ENCODE results near the gene SLC12A7. TPM values are rescaled to one million over a fixed set of nuclear protein-coding genes. Genes with fewer than 3 reads are reported as not detected.

The SLC12A7 gene
- total and polyA plus RNA-seq, 7 donors = 2.3 to 22.0 (median 4.5) TPM

- Histone ChIP-seq H3K36me3 (ENCODE audit: insufficient read depth in 1 of 2, low read depth in 1 of 2) (no peaks in the 10 kb centered on the region), H3K4me1 (peaks cover 4% of the 10 kb centered on the region), H3K27ac (peak overlapping the region; percentile 46), H3K4me3 (no peak overlapping the region), H3K27me3 (ENCODE audit: insufficient read depth in 3 of 3, low read length in 2 of 3) (peaks cover 0 to 4% (median 0%) of the 10 kb centered on the region in 3 donors), H3K9me3 (no peaks in the 10 kb centered on the region)
- DNase-seq (no peak), ATAC-seq (no peak)
- intact Hi-C loops (cut with DNase I) = loop anchor here in 1 of 2 donors (10.0 kb wide), 1 partner anchor 138 kb away; no protein-coding TSS in a partner anchor
- TF ChIP-seq, protein P1, sequence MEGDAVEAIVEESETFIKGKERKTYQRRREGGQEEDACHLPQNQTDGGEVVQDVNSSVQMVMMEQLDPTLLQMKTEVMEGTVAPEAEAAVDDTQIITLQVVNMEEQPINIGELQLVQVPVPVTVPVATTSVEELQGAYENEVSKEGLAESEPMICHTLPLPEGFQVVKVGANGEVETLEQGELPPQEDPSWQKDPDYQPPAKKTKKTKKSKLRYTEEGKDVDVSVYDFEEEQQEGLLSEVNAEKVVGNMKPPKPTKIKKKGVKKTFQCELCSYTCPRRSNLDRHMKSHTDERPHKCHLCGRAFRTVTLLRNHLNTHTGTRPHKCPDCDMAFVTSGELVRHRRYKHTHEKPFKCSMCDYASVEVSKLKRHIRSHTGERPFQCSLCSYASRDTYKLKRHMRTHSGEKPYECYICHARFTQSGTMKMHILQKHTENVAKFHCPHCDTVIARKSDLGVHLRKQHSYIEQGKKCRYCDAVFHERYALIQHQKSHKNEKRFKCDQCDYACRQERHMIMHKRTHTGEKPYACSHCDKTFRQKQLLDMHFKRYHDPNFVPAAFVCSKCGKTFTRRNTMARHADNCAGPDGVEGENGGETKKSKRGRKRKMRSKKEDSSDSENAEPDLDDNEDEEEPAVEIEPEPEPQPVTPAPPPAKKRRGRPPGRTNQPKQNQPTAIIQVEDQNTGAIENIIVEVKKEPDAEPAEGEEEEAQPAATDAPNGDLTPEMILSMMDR (IDR thresholded peaks at IDR 0.05) = no peak
- WGBS, 3 donors = 68 to 86% (median 68%) methylated on average over 8 of the region's 8 CpGs
These were observed 20.7 kb upstream of the SLC12A7 start for GRCh38 chr5:1132570-1132969.

GRCh38 chr5:1131726-1132125 is 19.9 kb upstream of the SLC12A7 start:
- Histone ChIP-seq H3K4me1 (peaks cover 4% of the 10 kb centered on the region), H3K27me3 (ENCODE audit: insufficient read depth in 3 of 3, low read length in 2 of 3) (no peaks in the 10 kb centered on the region), H3K36me3 (ENCODE audit: insufficient read depth in 1 of 2, low read depth in 1 of 2) (no peaks in the 10 kb centered on the region), H3K4me3 (no peak overlapping the region), H3K27ac (no peak overlapping the region), H3K9me3 (no peaks in the 10 kb centered on the region)
- 76 to 96% (median 83%) methylated on average over 11 of the region's 11 CpGs for WGBS, 3 donors
- DNase-seq = no peak
- ATAC-seq = no peak
- intact Hi-C loops (cut with DNase I) = loop anchor here in 1 of 2 donors (10.0 kb wide), 1 partner anchor 137 kb away; no protein-coding TSS in a partner anchor
- TF ChIP-seq, protein P1 (IDR thresholded peaks at IDR 0.05) = no peak

- intact Hi-C loops (cut with DNase I) = loop anchor here in 1 of 2 donors (10.0 kb wide), 1 partner anchor 136 kb away; no protein-coding TSS in a partner anchor
- WGBS, 3 donors = 31 to 41% (median 40%) methylated on average over 12 to 14 of the region's 14 CpGs
- DNase-seq (no peak), ATAC-seq (peak; percentile 55 to 75 (median 68))
- Histone ChIP-seq H3K27me3 (ENCODE audit: insufficient read depth in 3 of 3, low read length in 2 of 3) (no peaks in the 10 kb centered on the region), H3K36me3 (ENCODE audit: insufficient read depth in 1 of 2, low read depth in 1 of 2) (no peaks in the 10 kb centered on the region), H3K4me1 (peaks cover 4% of the 10 kb centered on the region), H3K27ac (no peak overlapping the region), H3K4me3 (no peak overlapping the region), H3K9me3 (no peaks in the 10 kb centered on the region)
- TF ChIP-seq, protein P1 (IDR thresholded peaks at IDR 0.05) = no peak
These were observed 19.3 kb upstream of the SLC12A7 start for GRCh38 chr5:1131191-1131621.

DNA sequence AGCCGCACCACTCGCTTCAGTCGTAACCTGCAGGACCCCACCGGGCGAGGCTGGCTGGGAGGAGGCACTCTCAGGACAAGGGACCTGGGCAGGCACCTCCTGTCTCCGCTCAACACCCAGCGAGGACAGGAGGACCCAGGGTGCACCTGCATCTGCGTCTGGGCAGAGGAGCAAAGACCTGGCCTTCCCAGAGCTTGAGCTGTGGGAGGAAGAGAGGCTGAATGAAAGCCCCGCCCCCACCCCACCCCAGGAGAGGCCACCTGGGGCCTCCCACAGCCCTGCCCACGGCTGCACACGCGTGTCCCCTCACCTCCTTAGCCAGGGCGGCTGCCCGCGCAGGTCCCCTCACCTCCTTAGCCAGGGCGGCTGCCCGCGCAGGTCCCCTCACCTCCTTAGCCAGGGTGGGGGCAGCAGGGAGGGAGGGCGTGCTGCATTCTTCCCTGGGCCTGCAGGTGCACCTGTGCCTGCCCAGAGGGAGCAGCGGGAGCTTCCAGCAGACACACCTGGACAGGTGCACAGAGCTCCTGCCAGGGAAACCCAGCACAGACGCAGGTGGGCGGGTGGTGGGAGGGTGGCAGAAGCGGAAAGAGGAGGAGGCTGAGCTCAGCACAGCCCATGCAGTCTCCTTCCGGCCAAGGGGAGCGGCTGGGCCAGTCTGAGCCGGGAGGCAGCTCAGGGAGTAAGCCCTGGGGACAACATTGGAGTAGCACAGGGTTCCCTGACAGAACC is 18.5 kb upstream of the SLC12A7 start:
- no peaks in the 10 kb centered on the region for H3K9me3 ChIP-seq
- H3K36me3 ChIP-seq (ENCODE audit: insufficient read depth in 1 of 2, low read depth in 1 of 2) = no peaks in the 10 kb centered on the region
- H3K27me3 ChIP-seq (ENCODE audit: insufficient read depth in 3 of 3, low read length in 2 of 3) = no peaks in the 10 kb centered on the region
- no peak overlapping the region for H3K27ac ChIP-seq
- H3K4me1 ChIP-seq = peaks cover 7% of the 10 kb centered on the region
- ATAC-seq (peak in 1 of 4 donors; percentile 27), DNase-seq (no peak)
- no peak overlapping the region for H3K4me3 ChIP-seq
- intact Hi-C loops (cut with DNase I) = loop anchor here in 1 of 2 donors (10.0 kb wide), 1 partner anchor 136 kb away; no protein-coding TSS in a partner anchor
- WGBS, 3 donors = 77 to 83% (median 83%) methylated on average over 21 to 26 of the region's 26 CpGs
- TF ChIP-seq, protein P1 (IDR thresholded peaks at IDR 0.05) = no peak
